Gastroesophageal sphincter (tissue), 3 donors: ENCODE results near the gene SHLD2.
"Not testable (repeated sequence)": the region's sequence is repeated elsewhere in the genome, so short reads cannot be mapped to it uniquely, and the experiment has no call there.

Source experiments
- CTCF ChIP-seq, 4 experiments: fragments of 200-600 bp in 2 of 4; fragments of 450-650 bp in 2 of 4; sonication (generic) in 1 of 4; IDR thresholded peaks; one replicate each; pipeline ENCODE4 v1.5.1; 2017 to 2019; ENCODE audit warnings: antibody characterized with exemption in 4 of 4, mild to moderate bottlenecking in 2 of 4, moderate library complexity in 2 of 4
- EP300 ChIP-seq: sonication (generic); formaldehyde crosslinking; IDR thresholded peaks from one replicate; pipeline ENCODE4 v1.6.1; 2017; ENCODE audit warnings: antibody characterized with exemption, mild to moderate bottlenecking
- POLR2AphosphoS5 ChIP-seq: sonication (generic); formaldehyde crosslinking; IDR thresholded peaks from one replicate; pipeline ENCODE4 v1.6.1; 2017; ENCODE audit warnings: antibody characterized with exemption

- TF ChIP-seq CTCF (IDR thresholded peaks at IDR 0.05); POLR2AphosphoS5; EP300: not testable (repeated sequence)
These were observed 133.2 kb downstream of the SHLD2 start for GRCh38 chr10:87228247-87228646.
